ENCODE measurements around the gene CCL17.

The CCL17 gene

GRCh38 chr16:57452021-57452420 is 47.5 kb downstream of the CCL17 start:
- Histone ChIP-seq H3K27me3 (ENCODE audit: control insufficient read depth, low read length) (no peaks in the 10 kb centered on the region), H3F3A (ENCODE audit: control insufficient read depth, insufficient read depth) (no peaks in the 10 kb centered on the region), H3K27ac (ENCODE audit: low read depth, low read length) (no peak overlapping the region), H3K36me3 (ENCODE audit: control insufficient read depth, low read length) (peaks cover 52% of the 10 kb centered on the region), H3K9me3 (ENCODE audit: control insufficient read depth, insufficient read depth, low read length) (no peaks in the 10 kb centered on the region), H3K4me3 (ENCODE audit: low read length) (no peak overlapping the region), H3K9me2 (replicated peaks; ENCODE audit: control insufficient read depth, low read length) (no peaks in the 10 kb centered on the region), H3K4me2 (ENCODE audit: low read length) (no peak overlapping the region), H4K20me1 (ENCODE audit: control insufficient read depth, insufficient read depth, low read depth, low read length) (no peaks in the 10 kb centered on the region), H3K4me1 (ENCODE audit: control insufficient read depth, low read length) (peaks cover 14% of the 10 kb centered on the region), H3K79me2 (ENCODE audit: control insufficient read depth, low read length) (peaks cover 24% of the 10 kb centered on the region)
- TF ChIP-seq EZH2phosphoT487 (IDR thresholded peaks at IDR 0.05; ENCODE audit: borderline replicate concordance, low read length) = no peak
- TF ChIP-seq CTCF (IDR thresholded peaks at IDR 0.05; ENCODE audit: low read depth, low read length, poor library complexity, severe bottlenecking) = no peak

GRCh38 chr16:57462209-57462977 is 57.8 kb downstream of the CCL17 start, which contains the start of gene POLR2C:
POLR2C (plus strand) TSS chr16:57462679; CDS start chr16:57462725, 46 bp downstream.
- H3K9me2 ChIP-seq (replicated peaks; ENCODE audit: control insufficient read depth, low read length) = no peaks in the 10 kb centered on the region
- no peak within 1 kb of the TSS for H3K27ac ChIP-seq (ENCODE audit: low read depth, low read length)
- peak within 1 kb of the TSS; percentile 94 for H3K4me2 ChIP-seq (ENCODE audit: low read length)
- peaks cover 22% of the 10 kb centered on the region for H3K79me2 ChIP-seq (ENCODE audit: control insufficient read depth, low read length)
- peaks cover 8% of the 10 kb centered on the region for H3K4me1 ChIP-seq (ENCODE audit: control insufficient read depth, low read length)
- H3K4me3 ChIP-seq (ENCODE audit: low read length) = peak within 1 kb of the TSS; percentile 95
- H3F3A ChIP-seq (ENCODE audit: control insufficient read depth, insufficient read depth) = peaks cover 4% of the 10 kb centered on the region
- H3K36me3 ChIP-seq (ENCODE audit: control insufficient read depth, low read length) = peaks cover 68% of the 10 kb centered on the region
- peak; percentile 80 for TF ChIP-seq CTCF (IDR thresholded peaks at IDR 0.05; ENCODE audit: low read depth, low read length, poor library complexity, severe bottlenecking)
- no peak for TF ChIP-seq EZH2phosphoT487 (IDR thresholded peaks at IDR 0.05; ENCODE audit: borderline replicate concordance, low read length)
- H3K9me3 ChIP-seq (ENCODE audit: control insufficient read depth, insufficient read depth, low read length) = no peaks in the 10 kb centered on the region
- H3K27me3 ChIP-seq (ENCODE audit: control insufficient read depth, low read length) = no peaks in the 10 kb centered on the region
- H4K20me1 ChIP-seq (ENCODE audit: control insufficient read depth, insufficient read depth, low read depth, low read length) = no peaks in the 10 kb centered on the region

GRCh38 chr16:57462978-57463362 is 58.4 kb downstream of the CCL17 start:
- Histone ChIP-seq H3K9me2 (replicated peaks; ENCODE audit: control insufficient read depth, low read length) (no peaks in the 10 kb centered on the region), H3K4me3 (ENCODE audit: low read length) (peak overlapping the region; percentile 95), H3K9me3 (ENCODE audit: control insufficient read depth, insufficient read depth, low read length) (no peaks in the 10 kb centered on the region), H3K4me1 (ENCODE audit: control insufficient read depth, low read length) (peaks cover 8% of the 10 kb centered on the region), H3F3A (ENCODE audit: control insufficient read depth, insufficient read depth) (peaks cover 4% of the 10 kb centered on the region), H3K36me3 (ENCODE audit: control insufficient read depth, low read length) (peaks cover 68% of the 10 kb centered on the region), H3K79me2 (ENCODE audit: control insufficient read depth, low read length) (peaks cover 22% of the 10 kb centered on the region), H4K20me1 (ENCODE audit: control insufficient read depth, insufficient read depth, low read depth, low read length) (no peaks in the 10 kb centered on the region), H3K27ac (ENCODE audit: low read depth, low read length) (no peak overlapping the region), H3K4me2 (ENCODE audit: low read length) (peak overlapping the region; percentile 94), H3K27me3 (ENCODE audit: control insufficient read depth, low read length) (no peaks in the 10 kb centered on the region)
- TF ChIP-seq EZH2phosphoT487 (IDR thresholded peaks at IDR 0.05; ENCODE audit: borderline replicate concordance, low read length) = no peak
- no peak for TF ChIP-seq CTCF (IDR thresholded peaks at IDR 0.05; ENCODE audit: low read depth, low read length, poor library complexity, severe bottlenecking)
